ENCODE results near the gene ZCCHC10. TPM values are rescaled to one million over a fixed set of nuclear protein-coding genes. Genes with fewer than 3 reads are reported as not detected.

Gene ZCCHC10
- total and polyA plus RNA-seq, 9 of the 15 experiments (the other 6 are each of a cell fraction or from before 2014, with no cell fraction given): 11.9 to 146 (median 51.8) TPM

DNA sequence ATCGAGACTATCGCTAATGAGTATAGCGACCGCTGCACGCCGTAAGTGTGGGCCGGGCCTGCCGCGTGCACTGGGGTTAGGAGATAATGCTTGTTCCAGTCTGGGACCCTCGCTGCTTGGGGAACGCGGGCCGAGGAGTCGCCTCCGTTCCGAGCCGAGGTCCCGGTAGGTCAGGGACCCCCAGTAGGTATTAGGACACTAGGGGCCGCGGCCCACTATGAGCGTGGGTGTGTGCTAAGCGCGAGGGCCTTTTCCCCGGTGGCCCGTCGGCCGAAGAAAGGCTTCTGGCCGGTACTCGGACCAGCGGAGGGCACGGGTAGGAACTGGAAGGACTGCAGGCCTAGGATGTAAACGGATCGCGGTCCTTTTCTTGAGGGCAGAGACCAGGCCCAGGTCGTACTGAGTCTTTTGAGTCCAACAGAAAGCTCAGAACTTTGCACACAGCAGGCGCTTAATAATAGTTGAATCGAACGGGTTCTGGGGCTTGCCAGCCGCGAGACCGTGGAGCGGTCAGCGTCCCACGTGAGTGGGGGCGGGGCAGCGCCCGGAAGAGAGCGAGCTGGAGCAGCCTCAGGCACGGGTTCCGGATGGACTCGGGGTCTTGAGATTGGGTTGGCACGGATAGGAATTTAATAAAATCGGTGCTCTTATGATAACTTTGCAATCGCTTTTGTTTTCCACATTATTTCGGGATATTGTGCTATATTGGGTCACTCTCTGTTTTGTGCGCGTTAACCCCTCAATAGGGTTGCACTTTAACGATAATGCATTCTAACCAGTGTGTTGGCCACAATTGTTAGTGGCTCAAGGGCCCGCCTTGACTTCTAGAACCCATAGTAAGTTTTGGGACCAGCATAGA, 26.2 kb upstream of the ZCCHC10 start (continued):
- TF ChIP-seq POLR3A (IDR thresholded peaks at IDR 0.05; ENCODE audit: borderline replicate concordance, extremely low read depth, insufficient read depth, insufficient read length) (no peak), BHLHE40 (IDR thresholded peaks at IDR 0.05; ENCODE audit: low read length) (peak; percentile 96), ARHGAP35 (IDR thresholded peaks at IDR 0.05; ENCODE audit: partially characterized antibody) (no peak), EP400 (IDR thresholded peaks at IDR 0.05) (peak; percentile 68), SMARCC2 (IDR thresholded peaks at IDR 0.05; ENCODE audit: low read depth) (0 out of 2 replicates have a peak, but pooled peaks have one; percentile 33), MAFG (tag; conservative IDR thresholded peaks at IDR 0.05) (no peak), ZBTB1 (CRISPR knock-in tag; IDR thresholded peaks at IDR 0.05; ENCODE audit: borderline replicate concordance, low read depth) (0 out of 2 replicates have a peak, but pooled peaks have one; percentile 25), TEAD4 (IDR thresholded peaks at IDR 0.05; ENCODE audit: low read length) (no peak), TEAD4 (CRISPR knock-in tag; IDR thresholded peaks at IDR 0.05; ENCODE audit: borderline replicate concordance) (no peak), ZBTB8A (IDR thresholded peaks at IDR 0.05; ENCODE audit: partially characterized antibody) (no peak), ESRRB (CRISPR knock-in tag; IDR thresholded peaks at IDR 0.05; ENCODE audit: borderline replicate concordance) (no peak), HMGN3 (IDR thresholded peaks at IDR 0.05; ENCODE audit: borderline replicate concordance, extremely low read depth, insufficient read length, low read depth, low read length) (peak; percentile 39)
- TF ChIP-seq, protein P1, sequence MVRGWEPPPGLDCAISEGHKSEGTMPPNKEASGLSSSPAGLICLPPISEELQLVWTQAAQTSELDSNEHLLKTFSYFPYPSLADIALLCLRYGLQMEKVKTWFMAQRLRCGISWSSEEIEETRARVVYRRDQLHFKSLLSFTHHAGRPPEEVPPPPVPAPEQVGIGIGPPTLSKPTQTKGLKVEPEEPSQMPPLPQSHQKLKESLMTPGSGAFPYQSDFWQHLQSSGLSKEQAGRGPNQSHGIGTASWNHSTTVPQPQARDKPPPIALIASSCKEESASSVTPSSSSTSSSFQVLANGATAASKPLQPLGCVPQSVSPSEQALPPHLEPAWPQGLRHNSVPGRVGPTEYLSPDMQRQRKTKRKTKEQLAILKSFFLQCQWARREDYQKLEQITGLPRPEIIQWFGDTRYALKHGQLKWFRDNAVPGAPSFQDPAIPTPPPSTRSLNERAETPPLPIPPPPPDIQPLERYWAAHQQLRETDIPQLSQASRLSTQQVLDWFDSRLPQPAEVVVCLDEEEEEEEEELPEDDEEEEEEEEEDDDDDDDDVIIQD (CRISPR knock-in tag; IDR thresholded peaks at IDR 0.05): no peak
- TF ChIP-seq, protein P2, sequence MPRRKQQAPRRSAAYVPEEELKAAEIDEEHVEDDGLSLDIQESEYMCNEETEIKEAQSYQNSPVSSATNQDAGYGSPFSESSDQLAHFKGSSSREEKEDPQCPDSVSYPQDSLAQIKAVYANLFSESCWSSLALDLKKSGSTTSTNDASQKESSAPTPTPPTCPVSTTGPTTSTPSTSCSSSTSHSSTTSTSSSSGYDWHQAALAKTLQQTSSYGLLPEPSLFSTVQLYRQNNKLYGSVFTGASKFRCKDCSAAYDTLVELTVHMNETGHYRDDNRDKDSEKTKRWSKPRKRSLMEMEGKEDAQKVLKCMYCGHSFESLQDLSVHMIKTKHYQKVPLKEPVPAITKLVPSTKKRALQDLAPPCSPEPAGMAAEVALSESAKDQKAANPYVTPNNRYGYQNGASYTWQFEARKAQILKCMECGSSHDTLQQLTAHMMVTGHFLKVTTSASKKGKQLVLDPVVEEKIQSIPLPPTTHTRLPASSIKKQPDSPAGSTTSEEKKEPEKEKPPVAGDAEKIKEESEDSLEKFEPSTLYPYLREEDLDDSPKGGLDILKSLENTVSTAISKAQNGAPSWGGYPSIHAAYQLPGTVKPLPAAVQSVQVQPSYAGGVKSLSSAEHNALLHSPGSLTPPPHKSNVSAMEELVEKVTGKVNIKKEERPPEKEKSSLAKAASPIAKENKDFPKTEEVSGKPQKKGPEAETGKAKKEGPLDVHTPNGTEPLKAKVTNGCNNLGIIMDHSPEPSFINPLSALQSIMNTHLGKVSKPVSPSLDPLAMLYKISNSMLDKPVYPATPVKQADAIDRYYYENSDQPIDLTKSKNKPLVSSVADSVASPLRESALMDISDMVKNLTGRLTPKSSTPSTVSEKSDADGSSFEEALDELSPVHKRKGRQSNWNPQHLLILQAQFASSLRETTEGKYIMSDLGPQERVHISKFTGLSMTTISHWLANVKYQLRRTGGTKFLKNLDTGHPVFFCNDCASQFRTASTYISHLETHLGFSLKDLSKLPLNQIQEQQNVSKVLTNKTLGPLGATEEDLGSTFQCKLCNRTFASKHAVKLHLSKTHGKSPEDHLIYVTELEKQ (CRISPR knock-in tag; IDR thresholded peaks at IDR 0.05): no peak
- TF ChIP-seq, protein P3, sequence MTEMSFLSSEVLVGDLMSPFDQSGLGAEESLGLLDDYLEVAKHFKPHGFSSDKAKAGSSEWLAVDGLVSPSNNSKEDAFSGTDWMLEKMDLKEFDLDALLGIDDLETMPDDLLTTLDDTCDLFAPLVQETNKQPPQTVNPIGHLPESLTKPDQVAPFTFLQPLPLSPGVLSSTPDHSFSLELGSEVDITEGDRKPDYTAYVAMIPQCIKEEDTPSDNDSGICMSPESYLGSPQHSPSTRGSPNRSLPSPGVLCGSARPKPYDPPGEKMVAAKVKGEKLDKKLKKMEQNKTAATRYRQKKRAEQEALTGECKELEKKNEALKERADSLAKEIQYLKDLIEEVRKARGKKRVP (CRISPR knock-in tag; IDR thresholded peaks at IDR 0.05): no peak
- TF ChIP-seq, protein P4, sequence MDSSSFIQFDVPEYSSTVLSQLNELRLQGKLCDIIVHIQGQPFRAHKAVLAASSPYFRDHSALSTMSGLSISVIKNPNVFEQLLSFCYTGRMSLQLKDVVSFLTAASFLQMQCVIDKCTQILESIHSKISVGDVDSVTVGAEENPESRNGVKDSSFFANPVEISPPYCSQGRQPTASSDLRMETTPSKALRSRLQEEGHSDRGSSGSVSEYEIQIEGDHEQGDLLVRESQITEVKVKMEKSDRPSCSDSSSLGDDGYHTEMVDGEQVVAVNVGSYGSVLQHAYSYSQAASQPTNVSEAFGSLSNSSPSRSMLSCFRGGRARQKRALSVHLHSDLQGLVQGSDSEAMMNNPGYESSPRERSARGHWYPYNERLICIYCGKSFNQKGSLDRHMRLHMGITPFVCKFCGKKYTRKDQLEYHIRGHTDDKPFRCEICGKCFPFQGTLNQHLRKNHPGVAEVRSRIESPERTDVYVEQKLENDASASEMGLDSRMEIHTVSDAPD (CRISPR knock-in tag; IDR thresholded peaks at IDR 0.05): no peak
- TF ChIP-seq, protein P5, sequence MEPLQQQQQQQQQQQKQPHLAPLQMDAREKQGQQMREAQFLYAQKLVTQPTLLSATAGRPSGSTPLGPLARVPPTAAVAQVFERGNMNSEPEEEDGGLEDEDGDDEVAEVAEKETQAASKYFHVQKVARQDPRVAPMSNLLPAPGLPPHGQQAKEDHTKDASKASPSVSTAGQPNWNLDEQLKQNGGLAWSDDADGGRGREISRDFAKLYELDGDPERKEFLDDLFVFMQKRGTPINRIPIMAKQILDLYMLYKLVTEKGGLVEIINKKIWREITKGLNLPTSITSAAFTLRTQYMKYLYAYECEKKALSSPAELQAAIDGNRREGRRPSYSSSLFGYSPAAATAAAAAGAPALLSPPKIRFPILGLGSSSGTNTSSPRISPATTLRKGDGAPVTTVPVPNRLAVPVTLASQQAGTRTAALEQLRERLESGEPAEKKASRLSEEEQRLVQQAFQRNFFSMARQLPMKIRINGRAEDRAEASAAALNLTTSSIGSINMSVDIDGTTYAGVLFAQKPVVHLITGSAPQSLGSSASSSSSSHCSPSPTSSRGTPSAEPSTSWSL (CRISPR knock-in tag; IDR thresholded peaks at IDR 0.05; ENCODE audit: borderline replicate concordance): no peak
